HG02943 (cell line): ENCODE results near the gene TYW3.
"Not testable (repeated sequence)": the region's sequence is repeated elsewhere in the genome, so short reads cannot be mapped to it uniquely, and the experiment has no call there.

Experiments
- ATAC-seq: cut with Tn5 transposase; IDR thresholded peaks from one replicate; pipeline ENCODE4 v1.9.1; 2021; ENCODE audit warnings: mild to moderate bottlenecking, low read depth, moderate library complexity; ENCODE audit not compliant: unreplicated experiment

TYW3 gene

GRCh38 chr1:74729741-74730478, 3.0 kb upstream of the TYW3 start:
- ATAC-seq = no peak

- peak; percentile 38 for ATAC-seq
These were observed 1.4 kb upstream of the TYW3 start for GRCh38 chr1:74731399-74732052.

GRCh38 chr1:74732071-74732946, 643 bp upstream of the TYW3 start:
- ATAC-seq = peak; percentile 15

- ATAC-seq = peak; percentile 45
These were observed 892 bp downstream of the TYW3 start for GRCh38 chr1:74733604-74734484.

- no peak for ATAC-seq
These were observed 4.4 kb downstream of the TYW3 start for GRCh38 chr1:74737333-74737732.

- ATAC-seq = not testable (repeated sequence)
These were observed 7.5 kb downstream of the TYW3 start for GRCh38 chr1:74740307-74740980.

GRCh38 chr1:74745247-74745646, 12.3 kb downstream of the TYW3 start:
- ATAC-seq = not testable (repeated sequence)

- peak; percentile 93 for ATAC-seq
These were observed 16.0 kb downstream of the TYW3 start for GRCh38 chr1:74748960-74749359.

GRCh38 chr1:74753104-74753503, 20.2 kb downstream of the TYW3 start:
- ATAC-seq = no peak

- ATAC-seq = no peak
These were observed 22.5 kb downstream of the TYW3 start for GRCh38 chr1:74755475-74755874.

- not testable (repeated sequence) for ATAC-seq
These were observed 23.7 kb downstream of the TYW3 start for GRCh38 chr1:74756650-74757049.

- ATAC-seq = no peak
These were observed 30.9 kb downstream of the TYW3 start for GRCh38 chr1:74763807-74764206.

GRCh38 chr1:74766579-74766978, 33.6 kb downstream of the TYW3 start:
- ATAC-seq = no peak

- ATAC-seq = no peak
These were observed 34.5 kb downstream of the TYW3 start for GRCh38 chr1:74767490-74767889.

GRCh38 chr1:74771913-74772515, 39.1 kb downstream of the TYW3 start:
- ATAC-seq = peak; percentile 71

GRCh38 chr1:74772945-74773344, 40.0 kb downstream of the TYW3 start:
- ATAC-seq = no peak

GRCh38 chr1:74773582-74773981, 40.6 kb downstream of the TYW3 start:
- no peak for ATAC-seq

- no peak for ATAC-seq
These were observed 42.8 kb downstream of the TYW3 start for GRCh38 chr1:74775735-74776134.

- ATAC-seq = no peak
These were observed 44.6 kb downstream of the TYW3 start for GRCh38 chr1:74777525-74777924.
